ENCODE data around the gene BAHCC1. TPM values are rescaled to one million over a fixed set of nuclear protein-coding genes. Genes with fewer than 3 reads are reported as not detected.

BAHCC1 gene
- total and polyA plus RNA-seq, 2 of the 4 experiments (the other 2 are of a cell fraction), result 0.36 to 7.8 TPM

- Histone ChIP-seq H4K5ac (ENCODE audit: low read depth, low read length) (no peak overlapping the region), H3K4me3 (ENCODE audit: insufficient read depth, low read depth, low read length) (peak overlapping the region; percentile 57), H3K9me3 (ENCODE audit: control insufficient read depth, insufficient read depth, low read length) (no peaks in the 10 kb centered on the region), H3K36me3 (ENCODE audit: control insufficient read depth, insufficient read depth, low read length) (no peaks in the 10 kb centered on the region; the same call in 1 of the 2 replicates), H2AFZ (replicated peaks; ENCODE audit: low read length, poor library complexity) (peak overlapping the region; percentile 80), H3K14ac (replicated peaks; ENCODE audit: low read depth, low read length) (peak overlapping the region; percentile 21; the same call in 1 of the 2 replicates), H2BK120ac (ENCODE audit: low read depth, low read length) (peak overlapping the region; percentile 66), H2BK20ac (ENCODE audit: low read depth, low read length) (no peak overlapping the region), H3K27ac (ENCODE audit: insufficient read depth, low read length) (peak overlapping the region; percentile 90), H2BK5ac (ENCODE audit: low read depth, low read length, poor library complexity, severe bottlenecking) (peak overlapping the region; percentile 96), H2AK9ac (replicated peaks; ENCODE audit: low read depth, low read length, poor library complexity) (peak overlapping the region; percentile 95), H4K20me1 (ENCODE audit: insufficient read depth, low read length) (peaks cover 10% of the 10 kb centered on the region), H3K27me3 (ENCODE audit: control insufficient read depth, insufficient read depth, low read length) (no peaks in the 10 kb centered on the region), H3K9ac (ENCODE audit: low read depth, low read length) (peak overlapping the region; percentile 83), H3K23ac (ENCODE audit: low read depth, low read length) (peak overlapping the region; percentile 81), H3K56ac (ENCODE audit: extremely low read depth, insufficient read depth, low read length) (peak overlapping the region; percentile 62; the same call in 1 of the 2 replicates), H3K9me1 (ENCODE audit: insufficient read depth, low read length) (no peaks in the 10 kb centered on the region), H3K4ac (ENCODE audit: low read depth, low read length) (peak overlapping the region; percentile 72), H3K79me1 (ENCODE audit: low read depth in 1 of 2, low read length in 2 of 2) (peaks cover 7 to 28% of the 10 kb centered on the region in 2 experiments; a peak in 3 of 4 replicates), H2BK15ac (ENCODE audit: low read depth, low read length) (no peak overlapping the region), H3K4me2 (ENCODE audit: low read depth, low read length) (peak overlapping the region; percentile 73), H3K18ac (ENCODE audit: low read depth, low read length) (peak overlapping the region; percentile 33; the same call in 1 of the 2 replicates), H3K4me1 (ENCODE audit: control insufficient read depth, insufficient read depth, low read length) (peaks cover 22% of the 10 kb centered on the region), H4K8ac (ENCODE audit: low read depth in 2 of 2, low read length in 2 of 2) (peak overlapping the region in 1 of 2 experiments; percentile 41; a peak in 1 of 4 replicates), H4K91ac (ENCODE audit: insufficient read depth, low read depth, low read length) (peak overlapping the region; percentile 76), H2AK5ac (ENCODE audit: low read depth, low read length) (no peak overlapping the region)
- dilution Hi-C loops (cut with HindIII; ENCODE audit: low sequenced_read_pairs, unreplicated experiment), result no loop called here
- TF ChIP-seq CHD1 (IDR thresholded peaks at IDR 0.05; ENCODE audit: low read depth, low read length) (no peak), MAFK (IDR thresholded peaks at IDR 0.05; ENCODE audit: low read depth, low read length) (peak; percentile 70), USF2 (IDR thresholded peaks at IDR 0.05; ENCODE audit: low read depth, low read length) (no peak)
- intact Hi-C loops (cut with micrococcal nuclease), result no loop called here
- ChIA-PET POLR2A (ENCODE audit: unreplicated experiment) (interaction anchor here (0.5 to 0.8 kb wide), 5 partner anchors 10 to 1687 kb away, joined by 3 to 5 read pairs (median 4); partner anchors contain the start of gene ACTG1), CTCF (interaction anchor here (0.5 to 1.1 kb wide), 2 partner anchors 44 to 196 kb away, joined by 3 to 4 read pairs; no protein-coding TSS in a partner anchor)
- WGBS, 2 experiments (ENCODE audit: extremely low coverage in 2 of 2, insufficient read length in 1 of 2), result 0% methylated on average over 24 of the region's 61 CpGs; no CpG with 5 or more reads in 1 of the 2 experiments
- in situ Hi-C loops (cut with MboI; ENCODE audit: low sequenced_read_pairs), result no loop called here
- no peak for ATAC-seq (ENCODE audit: low read depth)
- BruUV-seq (replicated peaks), result no TSS peak
- DNase-seq, result no peak
Observed at GRCh38 chr17:81396722-81397313, 1.6 kb downstream of the BAHCC1 start.
